Subcutaneous adipose tissue (tissue), 4 donors: Measurements from ENCODE around the gene ZFR. TPM values are rescaled to one million over a fixed set of nuclear protein-coding genes. Genes with fewer than 3 reads are reported as not detected.

ENCODE experiments used
- total RNA-seq, 4 donors: library from RNA; depleted of rRNA; stranded (reverse); fragments of >200 nt; gene quantifications; one replicate each; pipeline ENCODE4 v1.1.0, GENCODE V29; 2016
- TF ChIP-seq, protein P1 (sequence below): fragments of 450-650 bp; IDR thresholded peaks from one replicate; pipeline ENCODE4 v1.5.1; 2016; ENCODE audit warnings: low read depth, mild to moderate bottlenecking, control low read depth, antibody characterized with exemption, moderate library complexity

The ZFR gene
- total RNA-seq, 4 donors from 2014 or later, result 64.6 to 142 (median 91.8) TPM

DNA sequence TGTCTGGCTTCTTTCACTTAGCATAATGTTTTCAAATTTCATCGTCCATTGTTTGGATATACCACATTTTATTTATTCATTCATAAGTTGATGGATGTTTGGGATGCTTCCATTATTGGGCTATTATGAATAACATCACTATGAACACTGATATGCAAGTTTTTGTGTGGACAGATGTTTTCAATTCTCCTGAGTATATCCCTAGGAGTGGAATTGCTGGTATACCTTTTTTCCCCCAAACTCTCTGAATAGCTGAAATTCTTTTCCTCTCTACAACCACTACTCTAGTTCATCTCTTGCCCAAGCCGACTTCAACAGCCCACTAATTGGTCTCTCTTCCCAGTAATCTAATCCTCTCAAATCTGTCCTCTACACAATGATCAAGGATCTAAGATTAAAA, 4.7 kb upstream of the ZFR start:
- TF ChIP-seq, protein P1, sequence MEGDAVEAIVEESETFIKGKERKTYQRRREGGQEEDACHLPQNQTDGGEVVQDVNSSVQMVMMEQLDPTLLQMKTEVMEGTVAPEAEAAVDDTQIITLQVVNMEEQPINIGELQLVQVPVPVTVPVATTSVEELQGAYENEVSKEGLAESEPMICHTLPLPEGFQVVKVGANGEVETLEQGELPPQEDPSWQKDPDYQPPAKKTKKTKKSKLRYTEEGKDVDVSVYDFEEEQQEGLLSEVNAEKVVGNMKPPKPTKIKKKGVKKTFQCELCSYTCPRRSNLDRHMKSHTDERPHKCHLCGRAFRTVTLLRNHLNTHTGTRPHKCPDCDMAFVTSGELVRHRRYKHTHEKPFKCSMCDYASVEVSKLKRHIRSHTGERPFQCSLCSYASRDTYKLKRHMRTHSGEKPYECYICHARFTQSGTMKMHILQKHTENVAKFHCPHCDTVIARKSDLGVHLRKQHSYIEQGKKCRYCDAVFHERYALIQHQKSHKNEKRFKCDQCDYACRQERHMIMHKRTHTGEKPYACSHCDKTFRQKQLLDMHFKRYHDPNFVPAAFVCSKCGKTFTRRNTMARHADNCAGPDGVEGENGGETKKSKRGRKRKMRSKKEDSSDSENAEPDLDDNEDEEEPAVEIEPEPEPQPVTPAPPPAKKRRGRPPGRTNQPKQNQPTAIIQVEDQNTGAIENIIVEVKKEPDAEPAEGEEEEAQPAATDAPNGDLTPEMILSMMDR, result no peak

DNA sequence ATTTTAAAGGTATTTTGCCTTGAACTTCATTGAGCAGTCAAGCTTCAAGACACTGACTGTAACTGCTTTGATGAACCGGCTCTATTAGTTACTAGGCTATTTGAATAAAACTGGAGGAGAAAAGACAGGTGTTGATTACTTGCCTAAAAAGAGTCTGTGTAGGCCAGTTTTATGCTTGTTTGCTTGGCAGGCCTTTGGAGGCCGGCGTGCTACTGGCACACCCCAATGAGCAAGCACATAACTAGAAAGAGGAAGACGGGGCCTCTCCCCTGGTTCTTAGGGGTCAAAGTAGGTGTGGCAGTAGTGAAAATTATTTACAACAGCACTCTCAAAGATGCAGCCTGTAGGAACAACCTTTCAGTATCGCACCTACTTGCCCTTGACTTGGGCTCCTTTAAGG, 2.1 kb upstream of the ZFR start:
- TF ChIP-seq, protein P1, result no peak

DNA sequence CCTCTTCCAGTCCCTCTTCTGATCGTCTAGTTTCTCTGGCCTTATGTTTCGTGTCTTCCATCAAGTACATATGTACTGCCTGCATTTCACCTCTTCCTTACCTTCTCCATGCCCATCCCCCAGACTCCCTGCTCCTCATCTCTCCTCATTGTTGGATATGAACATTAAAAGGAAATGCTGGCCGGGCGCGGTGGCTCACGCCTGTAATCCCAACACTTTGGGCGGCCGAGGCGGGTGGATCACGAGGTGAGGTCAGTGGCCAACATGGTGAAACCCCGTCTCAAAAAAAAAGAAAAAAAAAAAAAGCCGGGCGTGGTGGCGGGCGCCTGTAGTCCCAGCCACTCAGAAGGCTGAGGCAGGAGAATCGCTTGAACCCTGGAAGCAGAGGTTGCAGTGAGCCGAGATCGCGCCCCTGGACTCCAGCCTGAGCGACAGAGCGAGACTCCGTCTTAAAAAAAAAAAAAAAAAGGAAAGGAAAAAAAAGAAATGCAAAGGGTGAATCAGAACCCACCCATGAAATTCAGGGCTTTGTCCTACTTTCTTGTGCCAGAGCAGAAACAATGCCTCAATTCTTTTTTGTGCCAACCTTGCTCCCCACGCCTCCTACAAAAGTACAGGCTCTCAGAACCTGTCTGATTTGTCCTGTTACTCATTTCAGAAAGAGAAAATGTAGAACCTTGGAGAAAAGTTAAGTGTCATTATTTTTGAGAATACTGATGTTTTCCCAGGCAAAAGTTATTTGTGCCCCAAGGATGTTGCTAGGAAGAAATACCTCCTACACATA, 1.5 kb upstream of the ZFR start:
- TF ChIP-seq, protein P1, result no peak

DNA sequence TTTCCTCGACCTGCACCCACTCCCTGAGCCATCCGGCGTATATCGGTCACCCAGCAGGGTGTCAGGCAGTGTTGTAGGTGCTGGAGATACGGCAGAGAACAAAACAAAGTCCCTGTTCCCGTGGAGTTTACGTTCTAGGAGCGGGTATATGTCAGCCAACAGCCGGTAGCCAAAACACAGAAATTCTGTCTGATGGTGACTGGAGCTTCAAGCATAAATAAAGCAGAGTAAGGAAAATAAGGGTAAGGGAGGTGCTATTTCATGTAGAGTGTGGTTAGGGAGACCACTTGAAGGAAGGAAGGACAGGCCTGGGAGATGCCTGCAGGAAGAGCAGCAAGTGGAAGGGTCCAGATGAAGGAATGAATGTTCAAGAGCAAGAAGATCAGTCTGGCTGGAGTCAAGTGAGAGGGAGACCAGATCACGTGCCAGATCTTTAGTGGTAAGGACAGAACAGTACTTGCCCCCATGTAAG, 783 bp upstream of the ZFR start:
- TF ChIP-seq, protein P1, result no peak

DNA sequence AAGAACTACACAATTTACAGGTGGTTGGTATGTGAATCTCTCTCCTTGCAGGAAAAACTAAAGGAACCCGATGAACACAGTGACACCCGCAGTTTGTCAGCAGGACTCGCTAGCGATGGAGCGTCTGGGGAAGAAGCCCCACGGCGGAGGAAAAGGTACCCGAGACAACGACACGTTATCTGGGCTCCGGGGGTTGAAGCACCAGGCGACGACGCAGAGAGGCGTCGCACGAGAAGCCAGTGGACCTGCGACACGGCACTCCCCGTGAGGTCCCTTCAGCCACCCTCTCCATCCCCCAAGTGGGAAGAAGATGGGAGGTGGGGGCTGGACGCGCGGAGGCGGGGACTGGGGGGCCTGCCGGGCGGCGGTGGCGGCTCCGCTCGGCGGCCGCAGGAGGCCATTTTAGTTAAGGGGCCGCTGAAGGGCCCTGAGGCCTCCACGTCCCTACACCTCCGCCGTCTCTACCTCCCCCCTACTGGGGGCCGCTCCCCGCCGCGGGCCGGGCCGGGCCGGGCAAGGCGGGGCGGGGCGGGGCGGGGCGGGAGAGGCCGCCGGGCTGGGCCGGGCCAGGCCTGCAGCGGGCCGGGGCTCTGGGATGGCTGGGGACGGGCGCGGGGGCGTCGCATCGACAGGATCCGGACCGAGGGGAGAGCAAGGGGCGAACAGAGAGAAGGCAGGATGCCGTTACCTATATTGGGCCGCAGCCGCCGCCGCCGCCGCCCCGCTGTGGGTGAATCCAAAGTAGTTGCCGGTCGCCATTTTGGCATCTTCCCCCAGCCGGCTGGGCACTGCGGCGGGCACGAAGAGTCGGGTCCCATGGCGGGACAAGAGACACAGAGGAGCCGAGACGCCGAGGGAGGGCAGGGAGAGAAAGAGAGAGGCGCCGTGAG, 754 bp downstream of the ZFR start:
- TF ChIP-seq, protein P1, result no peak

DNA sequence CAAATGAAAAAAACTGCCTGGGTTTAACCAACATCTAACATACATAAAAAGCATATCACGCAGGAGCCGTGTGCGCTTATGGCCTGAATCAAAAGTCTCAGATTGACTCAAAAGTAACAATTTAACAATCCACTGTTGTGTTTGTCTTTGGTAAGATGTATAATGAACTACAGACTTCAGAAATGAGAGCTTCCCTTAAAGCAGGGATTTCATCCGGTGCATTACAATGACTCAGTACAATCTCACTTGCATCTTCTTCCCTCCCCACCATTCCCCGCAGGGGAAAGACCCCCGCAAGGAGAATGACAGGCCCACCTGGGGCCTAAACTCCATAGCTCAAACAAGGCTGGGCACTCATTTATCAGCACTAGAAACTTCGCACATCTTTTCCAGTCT, 1.4 kb downstream of the ZFR start:
- TF ChIP-seq, protein P1, result no peak

DNA sequence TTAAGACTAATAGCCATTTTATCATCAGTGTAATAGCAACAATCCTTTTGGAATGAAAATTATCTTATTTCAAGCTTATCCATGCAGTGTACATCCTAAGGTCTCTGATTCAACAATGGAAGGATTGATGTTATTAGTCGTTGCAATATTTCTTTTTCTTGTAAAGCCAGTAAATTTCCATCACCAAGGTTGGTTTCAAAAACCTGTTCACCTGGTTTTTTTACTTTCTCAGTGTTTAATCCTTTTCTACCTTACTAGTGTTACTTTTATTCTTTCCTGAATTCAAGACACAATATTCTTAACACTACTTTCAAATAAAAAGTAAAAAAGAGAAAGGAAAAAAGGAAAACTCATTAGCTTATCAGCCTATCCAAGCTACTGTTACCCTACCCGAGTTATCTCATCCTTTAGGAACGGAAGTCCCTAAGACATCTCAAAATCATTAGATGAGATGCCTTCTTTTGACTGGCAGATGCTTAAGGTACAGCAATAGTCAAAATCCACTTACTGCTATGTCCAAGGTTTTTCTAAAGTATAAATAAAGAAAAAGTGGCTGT, 5.4 kb downstream of the ZFR start:
- TF ChIP-seq, protein P1, result no peak
